Thymus (tissue), 14 donors: Measurements from ENCODE around the gene ECD. TPM values are rescaled to one million over a fixed set of nuclear protein-coding genes. Genes with fewer than 3 reads are reported as not detected.

ENCODE experiments used
- DNase-seq, 9 donors: peaks; one replicate each; pipeline ENCODE4 v3.0.0-alpha.2; 2013; ENCODE audit warnings: low spot score in 9 of 9, low read depth in 6 of 9, missing footprints in 1 of 9
- H3K27ac ChIP-seq, 2 donors: one replicate each; pipeline ENCODE4 v1.5.1; 2013; ENCODE audit warnings: control low read depth in 1 of 2, low read depth in 1 of 2, low read length in 1 of 2, mild to moderate bottlenecking in 1 of 2, moderate library complexity in 1 of 2
- H3K27me3 ChIP-seq, 2 donors: one replicate each; pipeline ENCODE4 v1.5.1; 2013; ENCODE audit warnings: low read length in 1 of 2; ENCODE audit not compliant: control insufficient read depth in 2 of 2, insufficient read depth in 1 of 2
- H3K36me3 ChIP-seq, 2 donors: one replicate each; pipeline ENCODE4 v1.5.1; 2013; ENCODE audit warnings: low read length in 1 of 2, mild to moderate bottlenecking in 1 of 2, moderate library complexity in 1 of 2; ENCODE audit not compliant: control insufficient read depth in 2 of 2, insufficient read depth in 2 of 2
- H3K4me1 ChIP-seq, 2 donors: one replicate each; pipeline ENCODE4 v1.5.1; 2013; ENCODE audit warnings: low read length in 2 of 2; ENCODE audit not compliant: control insufficient read depth in 2 of 2, insufficient read depth in 2 of 2
- H3K4me3 ChIP-seq, 2 donors: one replicate each; pipeline ENCODE4 v1.5.1; 2013; ENCODE audit warnings: low read length in 2 of 2, control low read depth in 1 of 2, mild to moderate bottlenecking in 1 of 2
- H3K9me3 ChIP-seq, 2 donors: one replicate each; pipeline ENCODE4 v1.5.1; 2013; ENCODE audit warnings: low read length in 1 of 2, mild to moderate bottlenecking in 1 of 2; ENCODE audit not compliant: control insufficient read depth in 2 of 2, insufficient read depth in 1 of 2
- WGBS: extraction: QIAGEN DNeasy Blood & Tissue Kit; methylation state at CpG from one replicate; pipeline ENCODE4 v1.1.7; 2013; 5-methylcytosine and 5-hydroxymethylcytosine counted together
- long read RNA-seq, 10 donors: transcript quantifications; one replicate each; lab custom pipeline, GENCODE V29; 2026
- polyA plus RNA-seq: library from polyadenylated mRNA; stranded (reverse); fragments of 200-250 nt; gene quantifications from one replicate; pipeline ENCODE4 v1.2.3, GENCODE V29; 2013
- total RNA-seq: library from RNA; stranded (reverse); fragments of 120-200 nt; gene quantifications from one replicate; pipeline ENCODE4 v1.2.4, GENCODE V29; 2013
- donor health status: healthy.

ECD gene
- total RNA-seq: 26.5 TPM
- polyA plus RNA-seq: 13.8 TPM
- long read RNA-seq, donor 1, partial matches to known transcripts: 0 of 1 reads
- long read RNA-seq, donor 1, other reads (novel, unspliced or antisense): 0 of 1 reads
- long read RNA-seq, donor 2: 0 reads
- long read RNA-seq, donor 3, transcript ECD-201 (14 exons, 3,069 nt): major isoform, 7 of 7 reads
- long read RNA-seq, donor 3, partial matches to known transcripts: 0 of 7 reads
- long read RNA-seq, donor 3, other reads (novel, unspliced or antisense): 0 of 7 reads
- long read RNA-seq, donor 4, transcript ECD-201 (14 exons, 3,069 nt): major isoform, 6 of 6 reads
- long read RNA-seq, donor 4, partial matches to known transcripts: 0 of 6 reads
- long read RNA-seq, donor 4, other reads (novel, unspliced or antisense): 0 of 6 reads
- long read RNA-seq, donor 5, transcript ECD-201 (14 exons, 3,069 nt): major isoform, 10 of 10 reads
- long read RNA-seq, donor 5, partial matches to known transcripts: 0 of 10 reads
- long read RNA-seq, donor 5, other reads (novel, unspliced or antisense): 0 of 10 reads
- long read RNA-seq, donor 6, transcript ECD-201 (14 exons, 3,069 nt): major isoform, 7 of 7 reads
- long read RNA-seq, donor 6, partial matches to known transcripts: 0 of 7 reads
- long read RNA-seq, donor 6, other reads (novel, unspliced or antisense): 0 of 7 reads
- long read RNA-seq, donor 7, partial matches to known transcripts: 0 of 3 reads
- long read RNA-seq, donor 7, other reads (novel, unspliced or antisense): 0 of 3 reads
- long read RNA-seq, donor 8, partial matches to known transcripts: 0 of 4 reads
- long read RNA-seq, donor 8, other reads (novel, unspliced or antisense): 0 of 4 reads
- long read RNA-seq, donor 9, transcript ECD-201 (14 exons, 3,069 nt): major isoform, 16 of 17 reads
- long read RNA-seq, donor 9, partial matches to known transcripts: 0 of 17 reads
- long read RNA-seq, donor 9, other reads (novel, unspliced or antisense): 0 of 17 reads
- long read RNA-seq, donor 10, transcript ECD-201 (14 exons, 3,069 nt): major isoform, 5 of 5 reads
- long read RNA-seq, donor 10, partial matches to known transcripts: 0 of 5 reads
- long read RNA-seq, donor 10, other reads (novel, unspliced or antisense): 0 of 5 reads

GRCh38 chr10:73167783-73168464, at the start of gene ECD, which contains the start of gene FAM149B1:
TSS of gene ECD (minus strand) at chr10:73168008. CDS start at chr10:73163937, 4,071 bp downstream.
TSS of gene FAM149B1 (plus strand) at chr10:73168119. CDS start at chr10:73168340, 221 bp downstream.
- peak within 1 kb of the TSS; percentile 86 to 96 for H3K4me3 ChIP-seq
- H3K36me3 ChIP-seq: peaks cover 0 to 6% of the 10 kb centered on the region in 2 donors
- no peaks in the 10 kb centered on the region for H3K9me3 ChIP-seq
- under 1% methylated on average over 49 of the region's 49 CpGs for WGBS
- no peaks in the 10 kb centered on the region for H3K27me3 ChIP-seq
- peaks cover 9 to 18% of the 10 kb centered on the region in 2 donors for H3K4me1 ChIP-seq
- peak; percentile 84 to 96 (median 91) for DNase-seq
- peak within 1 kb of the TSS; percentile 92 to 98 for H3K27ac ChIP-seq

GRCh38 chr10:73215749-73216148, 47.9 kb upstream of the ECD start:
- H3K4me1 ChIP-seq: no peaks in the 10 kb centered on the region
- H3K4me3 ChIP-seq: no peak overlapping the region
- 99% methylated on average over 1 of the region's 1 CpG for WGBS
- no peaks in the 10 kb centered on the region for H3K27me3 ChIP-seq
- peaks cover 8 to 26% of the 10 kb centered on the region in 2 donors for H3K36me3 ChIP-seq
- no peaks in the 10 kb centered on the region for H3K9me3 ChIP-seq
- no peak for DNase-seq
- no peak overlapping the region for H3K27ac ChIP-seq

- H3K9me3 ChIP-seq: peaks cover 0 to 8% of the 10 kb centered on the region in 2 donors
- no peaks in the 10 kb centered on the region for H3K27me3 ChIP-seq
- no peak for DNase-seq
- no peak overlapping the region for H3K4me3 ChIP-seq
- no peak overlapping the region for H3K27ac ChIP-seq
- H3K4me1 ChIP-seq: no peaks in the 10 kb centered on the region
- WGBS: 97% methylated on average over 4 of the region's 4 CpGs
- peaks cover 2 to 16% of the 10 kb centered on the region in 2 donors for H3K36me3 ChIP-seq
These were observed 43.5 kb upstream of the ECD start for GRCh38 chr10:73211106-73211811.

GRCh38 chr10:73210395-73211105, 42.7 kb upstream of the ECD start:
- Histone ChIP-seq H3K27me3 (no peaks in the 10 kb centered on the region), H3K27ac (no peak overlapping the region), H3K9me3 (peaks cover 0 to 8% of the 10 kb centered on the region in 2 donors), H3K4me1 (no peaks in the 10 kb centered on the region), H3K36me3 (peaks cover 2 to 16% of the 10 kb centered on the region in 2 donors), H3K4me3 (no peak overlapping the region)
- no peak for DNase-seq
- WGBS: 97% methylated on average over 3 of the region's 3 CpGs

GRCh38 chr10:73209705-73210104, 41.9 kb upstream of the ECD start:
- WGBS: 91% methylated on average over 1 of the region's 1 CpG
- Histone ChIP-seq H3K9me3 (peaks cover 0 to 8% of the 10 kb centered on the region in 2 donors), H3K4me3 (no peak overlapping the region), H3K36me3 (peaks cover 2 to 16% of the 10 kb centered on the region in 2 donors), H3K4me1 (no peaks in the 10 kb centered on the region), H3K27ac (no peak overlapping the region), H3K27me3 (no peaks in the 10 kb centered on the region)
- DNase-seq: no peak

- DNase-seq: no peak
- 96% methylated on average over 2 of the region's 2 CpGs for WGBS
These were observed 40.1 kb upstream of the ECD start for GRCh38 chr10:73207883-73208282.

GRCh38 chr10:73206385-73206784, 38.6 kb upstream of the ECD start:
- over 99% methylated on average over 5 of the region's 5 CpGs for WGBS
- H3K4me3 ChIP-seq: no peak overlapping the region
- peaks cover 2 to 11% of the 10 kb centered on the region in 2 donors for H3K36me3 ChIP-seq
- H3K27me3 ChIP-seq: no peaks in the 10 kb centered on the region
- DNase-seq: no peak
- H3K27ac ChIP-seq: no peak overlapping the region
- H3K4me1 ChIP-seq: no peaks in the 10 kb centered on the region
- H3K9me3 ChIP-seq: peaks cover 0 to 8% of the 10 kb centered on the region in 2 donors

More at GRCh38 chr10:73207883-73208282, 40.1 kb upstream of the ECD start:
- Histone ChIP-seq H3K36me3 (peaks cover 2 to 16% of the 10 kb centered on the region in 2 donors), H3K9me3 (peaks cover 0 to 8% of the 10 kb centered on the region in 2 donors), H3K4me1 (no peaks in the 10 kb centered on the region), H3K27ac (no peak overlapping the region), H3K27me3 (no peaks in the 10 kb centered on the region), H3K4me3 (no peak overlapping the region)
